HG02759 (cell line): ENCODE measurements around the gene BRIP1.
"Not testable (repeated sequence)": the region's sequence is repeated elsewhere in the genome, so short reads cannot be mapped to it uniquely, and the experiment has no call there.

Experiments used
- ATAC-seq: cut with Tn5 transposase; IDR thresholded peaks from one replicate; pipeline ENCODE4 v1.9.1; 2021; ENCODE audit warnings: mild to moderate bottlenecking, moderate library complexity; ENCODE audit not compliant: unreplicated experiment

The BRIP1 gene

DNA sequence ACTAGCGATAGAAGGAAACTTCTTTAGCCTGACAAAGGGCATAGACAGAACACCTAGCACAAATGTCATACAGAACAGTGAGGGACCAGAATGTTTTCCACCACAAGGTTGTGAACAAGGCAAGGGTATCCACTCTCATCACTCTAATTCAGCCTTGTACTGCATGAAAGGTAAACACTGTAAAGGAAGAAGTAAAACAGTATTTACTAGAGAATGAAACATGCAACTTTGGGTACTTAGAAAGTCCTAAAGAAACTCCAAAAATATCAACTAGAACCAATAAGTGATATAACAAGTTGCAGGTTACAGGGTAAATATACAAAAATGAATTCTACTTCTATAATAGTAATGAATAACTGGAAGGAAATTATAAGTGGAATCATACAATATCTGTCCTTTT, 32.2 kb downstream of the BRIP1 start:
- ATAC-seq, result no peak

DNA sequence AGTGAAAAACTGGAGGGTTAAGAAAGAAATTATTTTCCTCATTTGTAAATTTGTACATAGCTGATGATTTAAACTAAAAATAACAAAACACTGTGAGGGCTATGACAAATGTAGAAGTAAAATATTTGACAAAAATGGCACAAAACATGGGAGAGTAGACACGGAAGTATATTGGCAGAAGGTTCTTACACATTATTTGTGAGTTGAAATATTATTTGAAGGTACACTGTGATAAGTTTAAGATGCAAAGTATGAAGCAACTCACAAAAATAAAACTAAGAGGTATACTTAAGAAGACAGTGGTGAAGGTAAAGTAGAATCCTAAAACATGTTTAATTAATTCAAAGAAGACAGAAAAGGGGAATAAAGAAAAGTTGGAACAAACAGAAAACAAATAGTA, 34.6 kb downstream of the BRIP1 start:
- ATAC-seq, result no peak

DNA sequence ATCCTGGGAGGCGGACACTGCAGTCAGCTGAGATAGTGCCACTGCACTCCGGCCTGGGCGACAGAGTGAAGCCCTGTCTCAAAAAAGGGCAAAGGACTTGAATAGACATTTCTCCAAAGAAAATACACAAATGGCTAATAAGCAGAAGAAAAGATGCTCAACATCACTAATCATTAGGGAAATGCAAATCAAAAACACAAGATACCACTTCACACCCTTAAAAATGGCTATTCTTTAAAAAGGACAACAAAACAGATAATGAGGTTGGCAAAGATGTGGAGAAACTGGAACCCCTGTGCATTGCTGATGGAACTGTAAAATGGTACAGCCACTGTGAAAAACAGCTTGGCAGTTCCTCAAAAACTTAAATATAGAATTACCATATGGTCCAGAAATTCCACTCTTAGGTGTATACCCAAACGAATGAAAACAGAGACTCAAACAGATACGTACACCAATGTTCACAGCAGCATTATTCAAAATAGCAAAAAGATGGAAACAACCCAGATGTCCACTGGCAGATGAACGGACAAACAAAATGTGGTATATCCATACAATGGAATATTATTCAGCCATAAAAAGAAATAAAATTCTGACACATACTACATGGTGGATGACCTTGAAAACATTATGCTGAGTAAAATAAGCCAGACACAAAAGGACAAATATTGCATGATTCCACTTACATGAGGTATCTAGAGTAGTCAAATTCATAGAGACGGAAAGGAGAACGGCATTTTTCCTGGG, 35.5 kb downstream of the BRIP1 start:
- ATAC-seq, result no peak

DNA sequence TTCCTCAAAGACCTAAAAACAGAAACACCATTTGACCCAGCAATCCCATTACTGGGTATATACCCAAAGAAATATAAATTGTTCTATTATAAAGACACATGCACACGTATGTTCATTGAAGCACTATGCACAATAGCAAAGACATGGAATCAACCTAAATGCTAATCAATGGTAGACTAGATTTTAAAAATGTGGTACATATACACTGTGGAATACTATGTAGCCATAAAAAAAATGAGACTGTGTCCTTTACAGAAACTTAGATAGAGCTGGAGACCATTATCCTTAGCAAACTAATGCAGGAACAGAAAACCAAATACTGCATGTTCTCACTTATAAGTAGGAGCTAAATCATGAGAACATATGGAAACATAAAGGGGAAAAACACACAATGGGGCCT, 36.5 kb downstream of the BRIP1 start:
- ATAC-seq, result not testable (repeated sequence)

DNA sequence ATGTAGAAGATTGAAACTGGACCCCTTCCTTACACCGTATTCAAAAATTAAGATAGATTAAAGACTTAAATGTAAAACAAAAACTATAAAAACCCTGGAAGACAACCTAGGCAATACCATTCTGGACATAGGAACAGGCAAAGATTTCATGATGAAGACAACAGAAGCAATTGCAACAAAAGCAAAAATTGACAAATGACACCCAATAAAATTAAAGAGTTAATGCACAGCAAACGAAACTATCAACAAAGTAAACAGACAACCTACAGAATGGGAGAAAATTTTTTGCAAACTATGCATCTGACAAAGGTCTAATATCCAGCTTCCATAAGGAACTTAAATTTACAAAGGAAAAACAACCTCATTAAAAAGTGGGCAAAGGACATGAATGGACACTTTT, 37.1 kb downstream of the BRIP1 start:
- ATAC-seq, result not testable (repeated sequence)

DNA sequence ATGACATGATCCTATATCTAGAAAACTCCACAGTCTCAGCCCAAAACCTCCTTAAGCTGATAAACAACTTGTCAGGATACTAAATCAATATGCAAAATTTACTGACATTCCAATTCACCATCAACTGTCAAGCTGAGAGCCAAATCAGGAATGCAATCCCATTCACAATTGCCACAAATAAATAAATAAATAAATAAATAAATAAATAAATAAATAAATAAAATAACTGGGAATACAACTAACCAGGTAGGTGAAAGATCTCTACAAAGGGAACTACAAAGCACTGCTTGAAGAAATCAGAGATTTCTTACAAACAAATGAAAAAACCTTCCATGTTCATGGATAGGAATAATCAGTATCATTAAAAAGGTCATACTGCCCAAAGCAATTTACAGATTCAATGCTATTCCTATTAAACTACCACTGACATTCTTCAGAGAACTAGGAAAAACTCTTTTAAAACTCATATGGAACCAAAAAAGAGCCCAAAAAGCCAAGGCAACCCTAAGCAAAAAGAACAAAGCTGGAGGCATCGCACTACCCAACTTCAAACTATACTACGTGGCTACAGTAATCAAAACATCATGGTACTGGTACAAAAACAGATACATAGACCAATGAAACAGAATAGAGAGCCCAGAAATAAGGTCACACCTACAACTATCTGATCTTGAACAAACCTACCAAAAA, 37.7 kb downstream of the BRIP1 start:
- no peak for ATAC-seq

DNA sequence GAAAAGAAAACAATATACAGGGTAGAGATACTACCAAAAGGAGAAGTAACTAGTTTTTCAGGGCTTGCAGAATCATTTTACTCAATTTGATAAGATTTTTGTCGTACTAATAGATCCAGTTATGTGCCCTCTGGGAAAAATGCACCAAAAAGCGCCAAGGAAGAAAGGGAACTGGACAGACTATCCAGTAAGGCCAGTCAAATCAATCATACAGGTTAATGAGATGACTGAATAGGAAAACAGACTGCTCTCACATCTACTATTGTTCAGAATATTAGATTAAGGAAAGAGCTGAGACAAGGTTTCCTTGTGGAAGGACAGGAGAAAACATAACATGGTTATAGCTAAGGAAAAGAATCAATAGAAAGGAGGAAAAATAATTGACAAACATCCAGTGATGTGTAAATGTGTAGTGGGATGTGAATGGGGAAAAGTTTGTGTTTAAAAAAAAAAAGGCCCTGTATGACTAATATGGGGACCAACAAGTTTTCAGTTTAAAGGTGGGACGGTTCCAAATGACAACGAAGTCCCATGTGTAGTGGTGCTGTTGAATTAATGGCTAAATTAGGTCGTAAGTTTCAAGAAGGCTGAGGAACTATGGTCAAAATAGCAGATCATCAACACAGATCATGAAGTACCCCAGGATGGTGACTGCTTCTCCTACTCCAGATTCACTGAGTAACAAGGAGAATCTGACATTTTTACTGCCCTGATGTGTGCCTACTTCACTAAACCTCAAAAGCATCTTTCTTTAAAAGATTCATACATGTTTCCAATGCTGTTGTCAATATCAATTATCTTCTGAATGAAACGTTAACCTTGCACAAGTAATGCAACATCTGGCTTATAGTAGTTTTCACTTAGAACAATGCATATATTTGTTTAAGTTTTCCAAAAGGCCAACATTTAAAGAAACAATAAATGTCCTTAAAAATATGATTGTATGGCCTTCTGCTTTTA, 40.7 kb downstream of the BRIP1 start:
- no peak for ATAC-seq

DNA sequence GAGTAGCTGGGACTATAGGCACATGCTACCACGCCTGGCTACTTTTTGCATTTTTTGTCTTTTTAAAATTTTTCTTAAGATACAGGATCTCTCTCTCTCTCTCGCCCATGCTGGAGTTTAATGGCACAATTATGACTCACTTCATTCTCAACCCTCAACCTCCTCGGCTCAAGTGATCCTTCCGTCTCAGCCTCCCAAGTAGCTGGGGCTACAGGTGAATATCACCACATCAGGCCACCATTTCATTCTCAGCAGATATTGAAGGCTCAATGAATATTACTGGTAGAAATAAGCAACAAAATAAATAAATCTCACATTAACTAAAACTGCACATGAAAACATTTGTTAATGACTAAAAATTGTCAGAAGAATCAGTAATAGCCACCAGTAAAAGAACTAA, 41.7 kb downstream of the BRIP1 start:
- ATAC-seq, result no peak

DNA sequence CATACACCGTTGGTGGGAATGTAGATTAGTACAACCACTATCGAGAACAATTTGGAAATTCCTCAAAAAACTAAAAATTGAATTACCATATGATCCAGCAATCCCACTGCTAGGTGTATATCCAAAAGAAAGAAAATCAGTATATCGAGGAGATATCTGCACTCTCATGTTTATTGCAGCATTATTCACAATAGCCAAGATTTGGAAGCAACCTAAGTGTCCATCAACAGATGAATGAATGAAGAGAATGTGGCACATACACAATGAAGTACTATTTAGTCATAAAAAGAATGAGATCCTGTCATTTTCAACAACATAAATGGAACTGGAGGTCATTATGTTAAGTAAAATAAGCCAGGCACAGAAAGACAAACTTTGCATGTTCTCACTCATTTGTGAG, 44.1 kb downstream of the BRIP1 start:
- ATAC-seq, result not testable (repeated sequence)

DNA sequence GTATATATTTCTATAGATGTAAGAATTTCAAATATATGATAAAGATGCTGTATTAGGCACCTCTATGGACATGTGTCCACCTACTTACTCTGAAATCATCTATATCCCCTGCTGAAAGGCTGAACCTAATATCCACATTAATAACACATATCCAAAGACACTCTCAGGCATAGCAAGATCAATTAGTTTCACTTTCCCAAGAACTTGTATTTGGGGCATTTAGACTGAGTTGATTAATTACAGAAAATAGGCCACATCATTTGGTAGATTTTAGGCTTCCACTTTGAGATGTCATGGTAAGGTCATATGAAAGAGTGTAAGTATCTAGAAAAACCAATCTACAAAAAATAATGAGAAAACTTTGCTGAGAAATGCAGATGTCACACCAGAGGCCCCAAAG, 45.1 kb downstream of the BRIP1 start:
- ATAC-seq, result no peak

DNA sequence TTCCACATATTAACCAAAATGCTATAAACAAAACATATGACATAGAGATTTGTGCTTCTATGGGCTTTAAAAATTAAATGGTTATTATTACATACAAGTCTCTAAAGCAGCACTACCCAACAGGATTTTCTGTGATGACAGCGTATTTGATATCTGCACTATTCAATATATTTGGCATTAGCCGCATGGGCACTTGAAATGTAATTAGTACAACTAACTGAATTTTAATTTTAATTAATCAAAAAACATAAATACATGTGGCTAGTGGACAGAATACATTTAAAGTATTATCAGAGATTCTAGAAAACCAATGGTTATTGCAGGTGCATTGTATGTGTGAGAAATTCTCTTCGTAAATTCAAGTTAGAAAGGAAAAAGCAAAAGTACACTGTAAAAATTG, 45.9 kb downstream of the BRIP1 start:
- no peak for ATAC-seq

DNA sequence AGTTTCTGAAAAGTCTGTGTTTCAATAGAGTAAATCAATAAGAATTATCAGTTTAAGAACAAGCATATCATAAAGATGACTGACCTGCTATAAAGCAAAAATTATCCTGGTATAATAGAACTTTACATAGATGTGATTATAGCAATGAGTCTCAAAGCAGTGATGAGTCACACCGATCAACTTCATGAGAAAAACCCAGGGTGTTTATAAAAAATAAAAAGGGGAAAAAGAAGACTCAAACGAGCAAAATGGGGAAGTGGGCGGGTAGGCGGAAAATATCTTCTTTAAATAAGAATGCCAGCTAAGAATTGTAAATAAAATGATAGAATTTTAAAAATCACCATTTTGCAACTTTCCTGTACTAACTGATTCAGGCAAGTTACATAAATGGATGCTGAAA, 46.8 kb downstream of the BRIP1 start:
- no peak for ATAC-seq

DNA sequence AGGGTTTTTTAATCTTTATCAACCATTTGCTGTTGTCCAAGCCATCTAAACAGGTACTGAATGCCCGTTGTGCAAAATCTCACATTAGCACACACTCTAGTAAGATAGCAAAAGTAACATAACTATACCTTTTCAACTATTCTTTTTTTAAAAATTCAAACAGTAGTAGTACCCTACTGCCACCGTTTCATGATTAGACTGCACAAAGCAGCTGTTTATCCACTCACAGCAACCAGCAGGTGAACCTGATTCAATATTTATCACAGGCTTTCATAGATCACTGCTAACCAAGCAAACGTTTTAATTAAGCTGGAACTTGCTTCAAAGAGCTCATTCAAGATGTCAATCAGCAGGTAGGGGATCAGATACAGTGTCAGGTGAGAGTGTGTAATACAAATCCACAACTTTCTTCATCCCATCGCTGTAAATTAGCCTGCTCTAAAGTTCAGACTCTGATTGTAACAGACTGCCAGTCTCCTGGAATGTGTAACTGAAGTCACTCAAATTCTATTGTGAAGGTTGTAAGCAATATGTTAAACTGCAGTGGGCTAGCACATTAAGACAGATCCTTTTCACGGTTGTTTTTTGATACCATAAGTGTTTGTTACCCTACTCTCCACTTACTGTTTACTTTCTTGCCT, 47.3 kb downstream of the BRIP1 start:
- no peak for ATAC-seq

DNA sequence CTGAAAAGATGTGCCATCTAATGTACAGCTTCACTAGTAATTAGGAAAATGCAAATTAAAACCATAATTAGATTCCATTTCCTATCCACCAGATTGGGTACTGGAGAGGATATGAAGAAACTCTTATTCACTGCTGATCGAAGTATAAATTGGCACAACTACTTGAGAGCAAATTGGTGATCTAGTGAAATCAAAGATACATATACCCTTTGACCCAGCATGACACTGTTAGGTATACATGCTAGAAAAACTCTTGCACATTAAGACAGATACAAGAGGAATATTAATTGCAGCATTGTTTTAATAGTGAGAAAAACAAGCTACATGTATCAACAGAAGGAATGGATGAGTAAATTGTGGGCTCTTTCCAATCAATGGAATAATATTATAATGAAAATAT, 48.8 kb downstream of the BRIP1 start:
- ATAC-seq, result no peak

DNA sequence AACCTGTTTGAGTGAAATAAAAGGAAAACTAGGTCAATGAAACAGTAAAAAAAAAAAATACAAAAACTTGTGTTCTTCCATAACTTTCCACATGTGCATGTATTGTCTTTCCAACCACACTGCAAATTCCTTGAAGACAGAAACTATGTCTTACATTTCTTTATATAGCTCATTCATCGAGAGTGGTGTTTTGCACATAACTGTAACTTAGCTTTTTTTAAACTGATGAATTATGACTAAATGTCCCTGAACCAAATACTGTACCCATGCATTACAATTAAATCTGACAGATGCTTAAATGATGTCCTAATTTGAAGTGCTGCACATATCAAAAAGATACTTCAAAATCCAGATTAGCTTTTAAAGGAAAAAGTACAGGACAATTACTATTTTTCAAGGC, 50.1 kb downstream of the BRIP1 start:
- ATAC-seq, result no peak

DNA sequence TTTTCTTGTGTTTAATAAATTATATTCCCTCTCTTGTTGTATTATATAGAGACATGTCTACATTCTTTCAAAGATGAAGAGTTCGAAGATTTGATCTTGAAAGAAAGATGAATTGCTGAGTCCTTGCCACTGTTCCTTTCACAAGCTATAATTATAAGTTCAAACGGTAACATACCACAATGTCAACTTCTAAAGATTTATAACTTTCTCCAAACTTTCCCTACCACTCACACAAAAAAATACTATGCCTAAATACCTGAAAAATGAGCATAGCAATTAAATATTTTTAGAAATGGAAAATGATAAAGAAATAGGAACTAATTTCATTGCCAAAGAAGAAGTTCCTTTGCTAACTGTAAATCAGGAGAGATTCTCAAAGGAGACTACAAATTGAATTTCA, 50.6 kb downstream of the BRIP1 start:
- ATAC-seq, result no peak

DNA sequence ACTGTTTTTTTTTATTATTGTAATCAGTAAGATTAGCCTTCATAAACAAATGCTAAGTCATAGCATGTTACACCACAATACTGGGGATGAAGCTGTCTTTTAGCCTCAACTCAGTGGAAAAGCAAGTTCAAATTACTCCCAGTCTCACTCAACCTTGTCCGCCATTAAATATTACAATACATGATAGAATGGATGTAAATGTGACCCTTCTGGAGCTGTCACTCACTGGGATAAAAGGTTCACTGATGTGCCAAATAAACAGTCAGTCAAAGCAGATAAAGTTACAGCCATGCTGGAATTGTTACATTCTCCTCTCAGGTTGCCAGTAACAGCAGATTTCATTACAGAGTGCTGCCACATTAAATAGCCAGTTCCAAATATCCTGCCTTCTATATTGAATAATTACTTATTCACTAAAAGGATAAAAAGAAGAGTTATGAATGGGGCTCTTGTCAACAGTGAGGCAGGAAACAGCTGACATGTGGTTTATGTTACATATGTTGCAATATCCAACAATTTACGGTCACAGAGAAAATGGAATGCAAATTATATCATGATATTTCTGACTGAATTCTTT, 53.4 kb downstream of the BRIP1 start:
- ATAC-seq, result no peak

DNA sequence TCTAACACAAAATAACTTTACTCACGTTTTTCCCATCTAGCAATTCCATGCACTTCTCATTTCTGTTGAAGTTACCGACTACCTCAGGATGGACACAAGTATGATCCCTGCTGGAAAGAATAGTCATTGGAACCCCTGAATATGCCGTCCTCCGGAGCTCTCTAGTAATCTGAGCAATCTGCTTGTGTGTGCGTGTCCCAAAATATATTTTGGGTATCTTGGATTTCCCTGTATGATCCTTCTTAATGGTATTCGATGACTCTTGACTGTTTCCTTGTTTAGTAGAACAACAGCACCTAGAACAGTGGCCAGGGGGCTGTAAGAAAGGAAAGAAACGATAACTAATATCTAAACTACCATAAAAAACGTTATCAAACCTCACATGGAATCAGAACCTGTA, 54.9 kb downstream of the BRIP1 start:
- ATAC-seq, result no peak

DNA sequence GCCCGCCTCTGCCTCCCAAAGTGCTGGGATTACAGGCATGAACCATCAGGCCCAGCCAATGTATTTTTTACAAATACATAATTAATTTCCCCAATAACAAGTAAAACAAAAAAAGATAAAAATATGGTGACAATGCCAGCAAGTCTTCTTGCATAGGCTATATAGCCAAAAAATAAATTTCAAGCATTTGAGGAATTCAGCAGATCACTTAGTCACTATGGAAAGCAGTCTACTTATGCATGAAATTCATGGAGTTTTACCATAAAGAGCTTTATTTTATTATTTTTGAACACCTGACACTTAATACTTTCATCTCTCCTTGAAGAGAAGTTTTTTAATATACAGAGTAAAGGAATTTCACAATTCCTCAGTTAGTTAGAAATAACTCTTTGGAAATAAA, 56.4 kb downstream of the BRIP1 start:
- no peak for ATAC-seq

DNA sequence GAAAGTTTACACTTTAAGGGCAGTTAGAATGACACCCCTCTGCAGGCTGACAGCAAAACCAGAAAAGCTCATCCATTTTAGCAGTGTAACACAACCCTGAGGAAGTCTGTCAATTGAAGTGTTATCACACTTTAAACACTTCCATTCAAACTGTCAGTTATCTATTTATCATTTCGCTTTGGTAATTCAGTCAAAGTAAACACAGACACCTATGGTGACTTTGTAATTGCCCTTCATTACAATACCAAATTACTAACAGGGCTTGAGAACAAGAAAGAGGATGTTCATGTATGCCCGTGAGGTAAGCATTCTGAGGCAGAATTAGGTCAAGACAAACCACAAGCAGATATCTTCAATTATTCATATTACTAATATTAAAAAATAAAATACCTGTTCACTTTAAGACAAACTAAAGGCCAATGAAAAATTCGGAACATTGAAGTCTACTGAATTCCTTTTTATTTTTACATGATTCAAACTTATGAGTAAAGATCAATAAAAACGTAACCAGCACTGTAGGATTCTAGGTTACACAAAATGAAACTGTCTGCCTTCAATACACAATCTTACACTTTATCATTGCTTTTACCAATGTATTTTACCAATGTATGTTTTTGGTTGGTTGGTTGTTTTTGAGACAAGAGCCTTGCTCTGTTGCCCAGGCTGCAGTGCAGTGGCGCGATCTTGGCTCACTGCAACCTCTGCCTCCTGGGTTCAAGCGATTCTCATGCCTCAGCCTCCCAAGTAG, 57.1 kb downstream of the BRIP1 start:
- ATAC-seq, result no peak
